GM10248 (cell line): ENCODE measurements around the gene UTS2R.
"Not testable (repeated sequence)": the region's sequence is repeated elsewhere in the genome, so short reads cannot be mapped to it uniquely, and the experiment has no call there.

Experiments
- CTCF ChIA-PET: fragments of 300-600 bp; sonication (Branson Sonifier 250); formaldehyde crosslinking; extraction: SDS; loops from one replicate; lab custom pipeline; 2021; ENCODE audit warnings: antibody characterized with exemption; lab: Yijun Ruan, JAX
- POLR2A ChIA-PET: fragments of 350-650 bp; sonication (Branson Sonifier 250); formaldehyde crosslinking; extraction: SDS; loops from one replicate; lab custom pipeline; 2020; ENCODE audit warnings: antibody characterized with exemption; lab: Yijun Ruan, JAX
- DNase-seq: peaks from one replicate; pipeline ENCODE4 v3.0.0; 2012; ENCODE audit errors: extremely low spot score
- CTCF ChIP-seq: IDR thresholded peaks from 2 replicates; pipeline ENCODE4 v1.5.1; 2012; ENCODE audit warnings: mild to moderate bottlenecking, low read depth; ENCODE audit errors: extremely low read depth, missing control alignments, control extremely low read depth

Gene UTS2R

GRCh38 chr17:82410014-82410716 is 38.6 kb downstream of the UTS2R start:
- ChIA-PET CTCF (interaction anchor here (1.0 to 2.8 kb wide), 8 partner anchors 17 to 371 kb away, joined by 3 to 13 read pairs (median 4); no protein-coding TSS in a partner anchor), POLR2A (interaction anchor here (0.6 kb wide), 1 partner anchor 154 kb away, joined by 3 read pairs; no protein-coding TSS in a partner anchor)
- TF ChIP-seq CTCF = no peak
- no peak for DNase-seq

- POLR2A ChIA-PET = interaction anchor here (0.6 kb wide), 1 partner anchor 10 kb away, joined by 3 read pairs; no protein-coding TSS in a partner anchor
Measured at GRCh38 chr17:82411396-82412053, 40.0 kb downstream of the UTS2R start.

GRCh38 chr17:82412081-82412480 is 40.5 kb downstream of the UTS2R start:
- not testable (repeated sequence) for DNase-seq
- ChIA-PET POLR2A (interaction anchor here (0.6 kb wide), 1 partner anchor 10 kb away, joined by 3 read pairs; no protein-coding TSS in a partner anchor), CTCF (interaction anchor here (2.1 to 3.8 kb wide), 2 partner anchors 59 to 62 kb away, joined by 8 to 19 read pairs; no protein-coding TSS in a partner anchor)

More at GRCh38 chr17:82411396-82412053, 40.0 kb downstream of the UTS2R start:
- no peak for TF ChIP-seq CTCF
- CTCF ChIA-PET = interaction anchor here (1.0 to 3.8 kb wide), 5 partner anchors 16 to 370 kb away, joined by 3 to 19 read pairs (median 8); no protein-coding TSS in a partner anchor
- no peak for DNase-seq

GRCh38 chr17:82412535-82413520 is 41.3 kb downstream of the UTS2R start:
- ChIA-PET POLR2A (no interaction called here), CTCF (interaction anchor here (0.8 to 3.8 kb wide), 5 partner anchors 7 to 207 kb away, joined by 3 to 19 read pairs (median 4); no protein-coding TSS in a partner anchor)
- TF ChIP-seq CTCF = no peak
- no peak for DNase-seq

GRCh38 chr17:82414548-82415281 is 43.1 kb downstream of the UTS2R start:
- ChIA-PET CTCF (interaction anchor here (1.2 to 3.8 kb wide), 3 partner anchors 9 to 64 kb away, joined by 3 to 19 read pairs (median 6); no protein-coding TSS in a partner anchor), POLR2A (interaction anchor here (0.5 kb wide), 1 partner anchor 799 kb away, joined by 3 read pairs; no protein-coding TSS in a partner anchor)
- peak; percentile 65 for TF ChIP-seq CTCF
- peak; percentile 79 for DNase-seq

GRCh38 chr17:82415336-82415735 is 43.8 kb downstream of the UTS2R start:
- ChIA-PET POLR2A (interaction anchor here (0.5 kb wide), 1 partner anchor 799 kb away, joined by 3 read pairs; no protein-coding TSS in a partner anchor), CTCF (interaction anchor here (3.8 kb wide), 1 partner anchor 65 kb away, joined by 19 read pairs; no protein-coding TSS in a partner anchor)
- TF ChIP-seq CTCF = no peak
- no peak for DNase-seq
